GM11168 (cell line): ENCODE results near the gene AMZ1.
"Not testable (repeated sequence)": the region's sequence is repeated elsewhere in the genome, so short reads cannot be mapped to it uniquely, and the experiment has no call there.

Source experiments
- in situ Hi-C: fragments of 300-500 bp; cut with MboI; formaldehyde crosslinking; loops from one replicate; pipeline ENCODE4 v1.12.0; 2022; ENCODE audit warnings: low sequenced_read_pairs; ENCODE audit not compliant: unreplicated experiment

AMZ1 gene

GRCh38 chr7:2737771-2738540 lies 50.0 kb downstream of the AMZ1 start:
- in situ Hi-C loops: no loop called here

- in situ Hi-C loops: no loop called here
These were observed 51.0 kb downstream of the AMZ1 start for GRCh38 chr7:2738766-2739549.

DNA sequence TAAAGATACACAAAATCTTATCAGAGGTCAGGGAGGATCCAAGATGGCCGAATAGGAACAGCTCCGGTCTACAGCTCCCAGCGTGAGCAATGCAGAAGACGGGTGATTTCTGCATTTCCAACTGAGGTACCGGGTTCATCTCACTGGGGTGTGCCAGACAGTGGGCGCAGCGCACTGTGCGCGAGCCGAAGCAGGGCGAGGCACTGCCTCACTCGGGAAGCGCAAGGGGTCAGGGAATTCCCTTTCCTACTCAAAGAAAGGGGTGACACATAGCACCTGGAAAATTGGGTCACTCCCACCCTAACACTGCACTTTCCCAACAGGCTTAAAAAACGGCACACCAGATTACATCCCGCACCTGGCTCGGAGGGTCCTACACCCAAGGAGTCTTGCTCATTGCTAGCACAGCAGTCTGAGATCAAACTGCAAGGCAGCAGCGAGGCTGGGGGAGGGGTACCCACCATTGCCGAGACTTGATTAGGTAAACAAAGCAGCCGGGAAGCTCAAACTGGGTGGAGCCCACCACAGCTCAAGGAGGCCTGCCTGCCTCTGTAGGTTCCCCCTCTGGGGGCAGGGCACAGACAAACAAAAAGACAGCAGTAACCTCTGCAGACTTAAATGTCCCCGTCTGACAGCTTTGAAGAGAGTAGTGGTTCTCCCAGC lies 55.7 kb downstream of the AMZ1 start:
- in situ Hi-C loops: not testable (repeated sequence)

- in situ Hi-C loops: not testable (repeated sequence)
These were observed 60.7 kb downstream of the AMZ1 start for GRCh38 chr7:2748684-2749083.

DNA sequence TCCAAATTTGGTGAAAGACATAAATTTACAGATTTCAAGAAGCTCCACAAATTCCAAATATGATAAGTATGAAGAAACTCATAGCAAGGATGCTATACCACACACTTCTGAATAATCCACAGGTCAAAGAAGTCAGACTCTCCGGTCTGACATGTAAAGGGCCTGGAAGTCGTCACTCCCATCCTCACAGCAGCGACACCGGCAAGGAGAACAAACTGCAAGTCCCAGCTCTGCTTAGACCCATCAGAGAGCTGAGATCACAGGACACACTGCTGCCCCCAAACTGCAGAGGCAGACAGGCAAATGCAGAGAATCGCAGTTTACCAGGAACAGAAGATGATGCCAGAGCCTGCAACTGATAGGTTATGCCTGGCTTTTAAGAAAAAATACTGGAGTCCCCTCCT lies 62.0 kb downstream of the AMZ1 start:
- in situ Hi-C loops: no loop called here

DNA sequence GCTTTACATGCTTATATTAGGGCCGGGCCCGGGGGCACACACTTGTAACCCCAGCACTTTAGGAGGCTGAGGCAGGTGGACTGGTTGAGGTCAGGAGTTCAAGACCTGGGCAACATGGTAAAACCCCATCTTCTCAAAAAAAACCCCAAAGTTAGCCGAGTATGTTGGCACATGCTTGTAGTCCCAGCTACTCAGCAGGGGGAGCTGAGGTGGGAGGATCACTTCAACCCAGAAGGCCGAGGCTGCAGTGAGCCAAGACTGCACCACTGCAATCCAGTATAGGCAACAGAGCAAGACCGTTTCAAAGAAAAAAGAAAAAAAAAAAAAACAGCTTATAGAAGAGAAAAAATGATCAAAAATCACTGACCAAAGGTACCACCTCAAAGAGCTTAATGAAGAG lies 63.1 kb downstream of the AMZ1 start:
- in situ Hi-C loops: no loop called here

GRCh38 chr7:2753148-2753547 lies 65.1 kb downstream of the AMZ1 start:
- in situ Hi-C loops: no loop called here

DNA sequence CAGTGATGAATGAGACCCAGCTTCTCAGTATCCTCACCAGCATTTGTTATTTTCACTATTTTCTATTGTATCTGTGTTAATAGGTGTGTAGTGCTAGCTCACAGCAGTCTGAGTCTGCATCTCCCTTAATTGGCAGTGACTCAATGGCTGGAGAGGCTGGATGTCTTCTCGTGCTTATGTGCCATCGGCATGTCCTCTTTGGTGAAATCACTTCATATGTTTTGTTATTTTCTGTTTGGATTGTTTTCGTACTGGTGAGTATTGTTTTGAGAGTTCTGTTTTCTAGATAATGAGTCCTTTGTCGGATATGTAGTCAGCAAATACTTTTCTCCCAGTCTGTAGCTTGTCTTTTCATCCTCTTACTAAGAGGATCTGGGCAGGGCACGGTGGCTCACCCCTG lies 66.1 kb downstream of the AMZ1 start:
- in situ Hi-C loops: no loop called here

GRCh38 chr7:2754912-2755311 lies 66.9 kb downstream of the AMZ1 start:
- in situ Hi-C loops: no loop called here

DNA sequence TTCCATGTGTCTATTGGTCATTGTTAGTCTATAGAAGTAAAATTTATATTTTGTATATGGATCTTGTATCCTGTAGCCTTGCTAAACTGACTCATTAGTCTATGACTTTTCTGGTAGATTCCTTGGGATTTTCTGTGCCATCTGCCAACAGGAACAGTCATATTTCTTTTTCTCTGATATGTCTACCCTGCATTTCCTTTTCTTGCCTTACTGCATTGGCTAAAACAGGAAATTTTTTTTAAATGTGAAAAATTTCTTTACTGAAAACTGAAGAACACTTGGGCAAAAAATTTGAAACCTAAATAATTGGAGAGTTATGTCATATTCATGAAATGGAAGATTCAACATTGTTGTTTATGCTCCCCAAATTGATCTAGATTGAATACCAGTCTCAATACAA lies 67.5 kb downstream of the AMZ1 start:
- in situ Hi-C loops: no loop called here

DNA sequence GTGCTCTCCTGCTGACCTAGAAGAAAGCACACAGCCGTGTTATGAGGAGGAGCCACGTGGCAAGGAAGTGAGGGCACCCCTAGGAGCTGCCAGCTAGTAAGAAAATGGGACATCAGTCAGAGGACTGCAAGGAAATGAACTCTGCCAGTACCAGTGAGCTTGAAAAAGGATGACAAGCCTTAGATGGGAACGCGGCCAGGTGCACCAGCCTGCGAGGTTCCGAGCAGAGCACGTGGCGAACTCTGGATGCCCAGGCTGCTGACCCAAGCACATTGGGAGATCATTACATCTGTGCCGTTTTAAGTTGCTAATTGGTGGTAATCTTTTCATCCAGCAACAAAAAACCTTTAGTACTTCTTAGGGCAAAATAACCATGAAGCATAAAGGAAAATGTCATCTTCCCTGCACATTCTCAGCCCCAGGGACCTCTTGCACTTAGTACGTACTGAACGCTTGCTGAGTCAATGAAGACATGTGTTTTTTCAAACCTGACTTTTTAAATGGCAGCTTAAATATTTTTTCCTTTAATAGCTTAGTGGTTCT lies 69.4 kb downstream of the AMZ1 start:
- in situ Hi-C loops: no loop called here

GRCh38 chr7:2757904-2758672 lies 70.1 kb downstream of the AMZ1 start:
- in situ Hi-C loops: no loop called here

GRCh38 chr7:2758673-2759616 lies 70.9 kb downstream of the AMZ1 start:
- in situ Hi-C loops: no loop called here

DNA sequence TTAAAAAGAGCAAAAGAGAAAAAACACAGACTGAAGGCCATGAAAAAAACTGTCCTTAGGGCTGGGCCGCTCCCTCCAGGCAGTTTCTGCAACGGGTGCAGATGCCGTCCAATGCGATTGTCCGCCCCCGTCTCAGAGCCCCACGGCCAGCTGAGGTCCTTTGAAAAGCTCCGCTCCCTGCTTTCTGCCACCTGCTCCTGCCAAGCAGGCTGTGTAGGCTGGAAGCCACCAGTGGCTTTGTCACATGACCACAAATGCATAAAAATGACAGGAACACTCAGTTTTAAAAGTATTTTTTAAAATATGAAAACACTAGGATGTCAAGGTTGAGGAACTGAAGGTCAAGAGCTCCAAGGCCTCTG lies 71.7 kb downstream of the AMZ1 start:
- in situ Hi-C loops: no loop called here

- in situ Hi-C loops: no loop called here
These were observed 72.3 kb downstream of the AMZ1 start for GRCh38 chr7:2760098-2760889.

DNA sequence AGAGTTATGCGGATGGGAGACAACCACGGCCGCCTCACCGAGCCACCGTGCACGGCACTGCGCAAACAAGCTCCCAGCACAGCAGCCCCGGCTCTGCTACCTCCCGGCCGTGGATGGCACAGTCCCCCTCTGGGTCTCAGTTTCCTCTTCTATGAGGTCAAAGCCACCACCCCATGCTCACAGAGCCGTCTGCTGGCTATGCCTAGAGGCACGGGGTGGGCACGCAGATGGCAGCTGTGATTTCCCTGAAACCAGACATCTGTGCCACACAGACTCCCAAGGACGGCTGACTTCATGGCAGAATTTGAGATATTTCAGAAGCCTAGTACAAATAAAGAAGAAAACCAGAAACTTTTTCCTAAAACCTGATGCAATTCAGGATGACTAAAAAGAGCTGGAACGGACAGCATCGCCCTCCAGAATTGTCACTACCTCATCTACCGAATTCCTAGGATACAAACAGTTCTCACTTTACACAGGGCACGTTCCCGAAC lies 73.2 kb downstream of the AMZ1 start:
- in situ Hi-C loops: no loop called here

DNA sequence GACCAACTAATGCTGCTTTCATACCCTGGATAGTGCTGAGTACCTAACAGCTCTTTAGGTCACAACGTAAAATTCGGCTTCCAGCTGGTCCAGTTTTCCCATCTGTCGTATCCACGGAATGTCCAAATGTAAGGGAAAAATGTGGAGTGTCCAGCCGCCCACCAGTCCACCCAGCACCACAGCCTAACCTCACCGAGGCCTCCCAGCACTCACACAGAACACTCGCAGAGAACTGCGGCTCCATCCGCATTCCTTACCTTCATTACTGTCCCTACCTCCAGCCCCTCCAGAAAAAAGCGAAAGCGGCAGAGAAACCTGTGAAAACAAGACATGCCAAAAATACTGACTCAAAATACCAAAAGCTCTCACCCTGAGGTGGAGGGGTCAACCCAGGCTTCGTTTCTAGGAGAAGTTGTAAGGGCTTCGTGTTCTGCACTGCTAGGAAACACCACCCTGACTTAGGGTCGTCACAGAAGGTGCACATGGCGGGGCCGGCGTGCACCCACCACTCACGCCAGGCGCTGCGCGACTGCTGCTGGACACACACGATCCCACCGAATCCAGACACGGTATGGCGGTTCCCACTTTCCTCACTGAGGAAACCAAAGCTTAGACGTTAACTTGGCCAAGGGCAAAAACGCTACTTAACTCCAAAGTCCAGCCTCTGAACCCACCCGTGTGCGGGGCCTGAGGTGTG lies 73.9 kb downstream of the AMZ1 start:
- in situ Hi-C loops: no loop called here

DNA sequence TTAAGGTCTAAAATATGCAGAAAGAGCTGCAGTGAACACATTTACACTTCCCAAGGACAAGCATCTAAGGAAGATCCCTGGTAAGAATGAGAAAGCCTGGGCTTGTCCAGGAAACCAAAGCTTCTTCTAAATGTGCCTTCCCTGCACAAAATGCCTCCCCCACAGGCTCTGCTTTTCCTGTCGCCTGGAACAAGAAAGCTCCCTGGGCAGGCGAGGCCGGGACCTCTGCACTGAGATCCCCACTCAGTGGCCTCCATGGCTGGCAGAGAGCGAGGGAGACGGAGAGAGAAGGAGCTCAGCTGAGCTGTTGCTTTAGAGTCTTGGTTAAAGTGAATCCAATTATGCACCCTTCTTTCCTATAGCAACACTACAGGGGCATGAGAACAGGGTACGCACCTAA lies 75.6 kb downstream of the AMZ1 start:
- in situ Hi-C loops: no loop called here
